Endothelial cell of umbilical vein (primary cell): Measurements from ENCODE around the gene METTL26. TPM values are rescaled to one million over a fixed set of nuclear protein-coding genes. Genes with fewer than 3 reads are reported as not detected.

Experiments used
- BruUV-seq: library from RNA; stranded (reverse); fragments of 400-500 nt; replicated peaks from 2 replicates; lab custom pipeline; 2021; lab: Mats Ljungman, UMichigan
- CTCF ChIA-PET: fragments of 300-600, 350-600 bp; sonication (Branson Sonifier 250); formaldehyde crosslinking; loops from one replicate; lab custom pipeline; 2021; ENCODE audit warnings: antibody characterized with exemption, inconsistent platforms; lab: Charles Lee
- POLR2A ChIA-PET: fragments of 300-600, 350-600 bp; sonication (Branson Sonifier 250); formaldehyde crosslinking; loops from one replicate; lab custom pipeline; 2021; ENCODE audit warnings: antibody characterized with exemption, inconsistent platforms; lab: Charles Lee
- DNase-seq: peaks from one replicate; pipeline ENCODE4 v3.0.0-alpha.2; 2011; ENCODE audit warnings: low read depth, low spot score
- FAIRE-seq: peaks from 2 replicates; lab custom pipeline; 2011; peaks lifted over from hg19 to GRCh38; lab: Jason Lieb, UNC
- H2AFZ ChIP-seq: 2 replicates; pipeline ENCODE4 v1.6.0; 2012; ENCODE audit warnings: low read depth, low read length, control low read depth, inconsistent platforms
- H3K27ac ChIP-seq: 2 replicates; pipeline ENCODE4 v1.5.1; 2011; ENCODE audit warnings: low read depth, mild to moderate bottlenecking, control low read depth, low read length, moderate library complexity; ENCODE audit not compliant: insufficient read depth
- H3K27me3 ChIP-seq, 2 experiments: 2 replicates each; pipeline versions ENCODE4 v1.6.0 to v1.6.1; 2011; ENCODE audit warnings: low read length in 2 of 2, mixed read lengths in 1 of 2; ENCODE audit not compliant: control insufficient read depth in 2 of 2, insufficient read depth in 2 of 2
- H3K36me3 ChIP-seq, 2 experiments: 2 replicates in 1 of 2; 3 replicates in 1 of 2; pipeline ENCODE4 v1.5.1; 2011; ENCODE audit warnings: low read length in 2 of 2, mild to moderate bottlenecking in 1 of 2, moderate library complexity in 1 of 2; ENCODE audit not compliant: control insufficient read depth in 2 of 2, insufficient read depth in 2 of 2; ENCODE audit errors: extremely low read depth in 1 of 2
- H3K4me1 ChIP-seq: 3 replicates; pipeline ENCODE4 v1.5.1; 2011; ENCODE audit warnings: mild to moderate bottlenecking, low read length; ENCODE audit not compliant: control insufficient read depth, insufficient read depth; ENCODE audit errors: extremely low read depth
- H3K4me2 ChIP-seq: 2 replicates; pipeline ENCODE4 v1.6.1; 2011; ENCODE audit warnings: low read length, control low read depth, mixed read lengths; ENCODE audit not compliant: insufficient read depth
- H3K4me3 ChIP-seq, 3 experiments: fragments of 200-600 bp in 1 of 3; sonication (generic), shearing (Covaris generic) in 1 of 3; replicated peaks in 1 of 3; 2 replicates each; pipeline ENCODE4 v1.5.1; 2011 to 2016; ENCODE audit warnings: control low read depth in 3 of 3, low read length in 3 of 3, mild to moderate bottlenecking in 2 of 3, inconsistent platforms in 1 of 3, low read depth in 1 of 3, moderate library complexity in 1 of 3; ENCODE audit not compliant: insufficient read depth in 1 of 3
- H3K79me2 ChIP-seq: 2 replicates; pipeline ENCODE4 v1.6.0; 2012; ENCODE audit warnings: low read length, inconsistent platforms; ENCODE audit not compliant: control insufficient read depth, insufficient read depth
- H3K9ac ChIP-seq: replicated peaks from 2 replicates; pipeline ENCODE3; 2011; ENCODE audit warnings: low read length, control low read depth; ENCODE audit not compliant: insufficient read depth; ENCODE audit errors: extremely low read depth
- H3K9me1 ChIP-seq: replicated peaks from 3 replicates; pipeline ENCODE4 v1.6.0; 2011; ENCODE audit warnings: mild to moderate bottlenecking, low read length; ENCODE audit not compliant: control insufficient read depth, insufficient read depth; ENCODE audit errors: extremely low read depth
- H3K9me3 ChIP-seq: replicated peaks from 2 replicates; pipeline ENCODE4 v1.5.1; 2012; ENCODE audit warnings: low read length, inconsistent platforms; ENCODE audit not compliant: control insufficient read depth, insufficient read depth
- H4K20me1 ChIP-seq: replicated peaks from 2 replicates; pipeline ENCODE3; 2011; ENCODE audit warnings: mild to moderate bottlenecking, low read length; ENCODE audit not compliant: control insufficient read depth, insufficient read depth; ENCODE audit errors: extremely low read depth
- EZH2 ChIP-seq: IDR thresholded peaks from 2 replicates; pipeline ENCODE4 v1.6.1; 2012; ENCODE audit warnings: borderline replicate concordance, low read depth, mild to moderate bottlenecking, moderate library complexity, low read length, inconsistent platforms; ENCODE audit not compliant: severe bottlenecking
- FOS ChIP-seq: IDR thresholded peaks from 2 replicates; pipeline ENCODE4 v1.6.1; 2011; ENCODE audit warnings: mild to moderate bottlenecking, low read length, moderate library complexity, borderline replicate concordance; ENCODE audit not compliant: insufficient read depth
- GATA2 ChIP-seq: IDR thresholded peaks from 2 replicates; pipeline ENCODE4 v1.7.0; 2011; ENCODE audit warnings: low read depth, mild to moderate bottlenecking, moderate library complexity, mixed read lengths, low read length; ENCODE audit not compliant: insufficient read length, insufficient read depth
- MYC ChIP-seq: IDR thresholded peaks from one replicate; pipeline ENCODE4 v1.6.1; 2011; ENCODE audit warnings: mild to moderate bottlenecking, low read depth, low read length
- POLR2A ChIP-seq: IDR thresholded peaks from 2 replicates; pipeline ENCODE4 v1.6.1; 2012; ENCODE audit warnings: low read depth, mild to moderate bottlenecking, control low read depth, low read length
- POLR2AphosphoS5 ChIP-seq: IDR thresholded peaks from 2 replicates; pipeline ENCODE4 v1.6.1; 2012; ENCODE audit warnings: low read depth, mild to moderate bottlenecking, control low read depth, low read length, moderate library complexity; ENCODE audit not compliant: insufficient read depth
- dilution Hi-C: fragments of 300-500 bp; cut with MboI; formaldehyde crosslinking; loops from one replicate; pipeline ENCODE4 v1.15.0; 2019; ENCODE audit warnings: low sequenced_read_pairs; ENCODE audit not compliant: extremely low pct_ligation_motif_present
- intact Hi-C: fragments of 100-400 bp; cut with micrococcal nuclease; formaldehyde crosslinking; loops from one replicate; pipeline ENCODE4 v1.10.0; 2022
- polyA plus RNA-seq, 4 experiments: library from polyadenylated mRNA; depleted of rRNA in 3 of 4; stranded (reverse) in 3 of 4; unstranded in 1 of 4; fragments of >200 nt; gene quantifications; 2 replicates each; pipeline versions ENCODE4 v1.2.1 to v1.2.3, GENCODE V29; 2011 to 2012; ENCODE audit warnings: missing spikeins in 1 of 4
- total RNA-seq: library from RNA; stranded (reverse); gene quantifications from 2 replicates; pipeline ENCODE4 v1.2.3, GENCODE V29; 2021
- TF ChIP-seq, protein P1 (sequence below): IDR thresholded peaks from 2 replicates; pipeline ENCODE4 v1.6.1; 2011; ENCODE audit not compliant: insufficient read depth, insufficient read length
- TF ChIP-seq, protein P2 (sequence below), 2 donors: IDR thresholded peaks; 1 replicate in 1 of 2; 2 replicates in 1 of 2; pipeline ENCODE4 v1.5.1; 2011; ENCODE audit warnings: low read length in 2 of 2, mild to moderate bottlenecking in 2 of 2, moderate library complexity in 2 of 2, control low read depth in 1 of 2, inconsistent platforms in 1 of 2, low read depth in 1 of 2; ENCODE audit not compliant: insufficient read depth in 1 of 2; ENCODE audit errors: extremely low read depth in 1 of 2

METTL26 gene
- total and polyA plus RNA-seq, 2 donors (not counting 3 experiments of a cell fraction or from before 2014, with no cell fraction given) = 114 to 138 TPM

DNA sequence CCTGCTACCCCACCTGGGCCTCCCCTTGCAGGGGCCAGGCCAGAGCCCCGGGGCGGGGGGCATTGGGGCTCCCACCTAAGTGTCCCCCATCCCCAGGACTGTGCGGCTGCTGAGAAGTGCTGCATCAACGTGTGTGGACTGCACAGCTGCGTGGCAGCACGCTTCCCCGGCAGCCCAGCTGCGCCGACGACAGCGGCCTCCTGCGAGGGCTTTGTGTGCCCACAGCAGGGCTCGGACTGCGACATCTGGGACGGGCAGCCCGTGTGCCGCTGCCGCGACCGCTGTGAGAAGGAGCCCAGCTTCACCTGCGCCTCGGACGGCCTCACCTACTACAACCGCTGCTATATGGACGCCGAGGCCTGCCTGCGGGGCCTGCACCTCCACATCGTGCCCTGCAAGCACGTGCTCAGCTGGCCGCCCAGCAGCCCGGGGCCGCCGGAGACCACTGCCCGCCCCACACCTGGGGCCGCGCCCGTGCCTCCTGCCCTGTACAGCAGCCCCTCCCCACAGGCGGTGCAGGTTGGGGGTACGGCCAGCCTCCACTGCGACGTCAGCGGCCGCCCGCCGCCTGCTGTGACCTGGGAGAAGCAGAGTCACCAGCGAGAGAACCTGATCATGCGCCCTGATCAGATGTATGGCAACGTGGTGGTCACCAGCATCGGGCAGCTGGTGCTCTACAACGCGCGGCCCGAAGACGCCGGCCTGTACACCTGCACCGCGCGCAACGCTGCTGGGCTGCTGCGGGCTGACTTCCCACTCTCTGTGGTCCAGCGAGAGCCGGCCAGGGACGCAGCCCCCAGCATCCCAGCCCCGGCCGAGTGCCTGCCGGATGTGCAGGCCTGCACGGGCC, 3.4 kb downstream of the METTL26 start:
- Histone ChIP-seq H3K27ac (no peak overlapping the region), H3K4me3 (no peak overlapping the region), H3K79me2 (peaks cover 8% of the 10 kb centered on the region), H2AFZ (no peak overlapping the region), H3K9me1 (no peaks in the 10 kb centered on the region), H3K9ac (no peak overlapping the region), H3K27me3 (no peaks in the 10 kb centered on the region), H3K9me3 (no peaks in the 10 kb centered on the region), H3K36me3 (peaks cover 0 to 3% of the 10 kb centered on the region in 2 experiments), H4K20me1 (no peaks in the 10 kb centered on the region), H3K4me2 (no peak overlapping the region), H3K4me1 (peaks cover 4% of the 10 kb centered on the region)
- intact Hi-C loops = no loop called here
- CTCF ChIA-PET = no interaction called here
- BruUV-seq = no TSS peak
- POLR2A ChIA-PET = no interaction called here
- FAIRE-seq (no peak), DNase-seq (no peak)
- TF ChIP-seq POLR2AphosphoS5 = no peak
- TF ChIP-seq EZH2 = no peak
- TF ChIP-seq, protein P1, sequence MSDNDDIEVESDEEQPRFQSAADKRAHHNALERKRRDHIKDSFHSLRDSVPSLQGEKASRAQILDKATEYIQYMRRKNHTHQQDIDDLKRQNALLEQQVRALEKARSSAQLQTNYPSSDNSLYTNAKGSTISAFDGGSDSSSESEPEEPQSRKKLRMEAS = no peak
- dilution Hi-C loops = no loop called here

DNA sequence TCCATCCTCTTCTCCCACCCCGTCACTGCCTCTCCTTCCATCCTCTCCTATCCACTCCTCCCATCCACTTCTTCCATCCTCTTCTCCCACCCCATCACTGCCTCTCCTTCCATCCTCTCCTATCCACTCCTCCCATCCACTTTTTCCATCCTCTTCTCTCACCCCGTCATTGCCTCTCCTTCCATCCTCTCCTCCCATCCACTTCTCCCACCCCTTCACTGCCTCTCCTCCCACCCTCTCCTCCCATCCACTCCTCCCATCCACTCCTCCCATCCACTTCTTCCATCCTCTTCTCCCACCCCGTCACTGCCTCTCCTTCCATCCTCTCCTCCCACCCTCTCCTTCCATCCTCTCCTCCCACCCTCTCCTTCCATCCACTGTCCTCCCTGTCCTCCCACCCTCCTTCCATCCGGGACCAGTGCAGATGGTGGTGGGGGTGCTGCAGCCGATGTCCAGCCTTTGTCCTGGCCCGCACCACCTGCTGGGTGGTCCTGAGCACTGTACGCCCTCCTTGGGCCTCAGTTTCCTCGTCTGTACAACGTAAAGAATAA, 4.2 kb downstream of the METTL26 start:
- Histone ChIP-seq H2AFZ (no peak overlapping the region), H3K36me3 (peaks cover 0 to 3% of the 10 kb centered on the region in 2 experiments), H3K27ac (no peak overlapping the region), H3K9me3 (no peaks in the 10 kb centered on the region), H3K4me3 (no peak overlapping the region), H3K27me3 (no peaks in the 10 kb centered on the region), H3K9ac (no peak overlapping the region), H3K4me1 (peaks cover 4% of the 10 kb centered on the region), H3K79me2 (peaks cover 8% of the 10 kb centered on the region), H3K4me2 (no peak overlapping the region), H3K9me1 (no peaks in the 10 kb centered on the region), H4K20me1 (no peaks in the 10 kb centered on the region)
- no TSS peak for BruUV-seq
- no peak for DNase-seq
- ChIA-PET CTCF (no interaction called here), POLR2A (no interaction called here)
- dilution Hi-C loops = no loop called here
- TF ChIP-seq POLR2AphosphoS5 = no peak
- TF ChIP-seq, protein P2, sequence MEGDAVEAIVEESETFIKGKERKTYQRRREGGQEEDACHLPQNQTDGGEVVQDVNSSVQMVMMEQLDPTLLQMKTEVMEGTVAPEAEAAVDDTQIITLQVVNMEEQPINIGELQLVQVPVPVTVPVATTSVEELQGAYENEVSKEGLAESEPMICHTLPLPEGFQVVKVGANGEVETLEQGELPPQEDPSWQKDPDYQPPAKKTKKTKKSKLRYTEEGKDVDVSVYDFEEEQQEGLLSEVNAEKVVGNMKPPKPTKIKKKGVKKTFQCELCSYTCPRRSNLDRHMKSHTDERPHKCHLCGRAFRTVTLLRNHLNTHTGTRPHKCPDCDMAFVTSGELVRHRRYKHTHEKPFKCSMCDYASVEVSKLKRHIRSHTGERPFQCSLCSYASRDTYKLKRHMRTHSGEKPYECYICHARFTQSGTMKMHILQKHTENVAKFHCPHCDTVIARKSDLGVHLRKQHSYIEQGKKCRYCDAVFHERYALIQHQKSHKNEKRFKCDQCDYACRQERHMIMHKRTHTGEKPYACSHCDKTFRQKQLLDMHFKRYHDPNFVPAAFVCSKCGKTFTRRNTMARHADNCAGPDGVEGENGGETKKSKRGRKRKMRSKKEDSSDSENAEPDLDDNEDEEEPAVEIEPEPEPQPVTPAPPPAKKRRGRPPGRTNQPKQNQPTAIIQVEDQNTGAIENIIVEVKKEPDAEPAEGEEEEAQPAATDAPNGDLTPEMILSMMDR (IDR thresholded peaks at IDR 0.05; ENCODE audit: extremely low read depth in 1 of 2, insufficient read depth in 1 of 2, low read depth in 1 of 2, low read length in 2 of 2) = no peak
- TF ChIP-seq EZH2 = no peak
- TF ChIP-seq GATA2 = no peak
- TF ChIP-seq, protein P1 = no peak
- no peak for TF ChIP-seq FOS
- TF ChIP-seq POLR2A = no peak
- TF ChIP-seq MYC = no peak
- intact Hi-C loops = no loop called here
- no peak for FAIRE-seq
